K562 (cell line): ENCODE results near the gene LRRC15. TPM values are rescaled to one million over a fixed set of nuclear protein-coding genes. Genes with fewer than 3 reads are reported as not detected.
A peak's percentile ranks its signal among the peaks of the same experiment; 100 is the strongest.

Experiments
- BMI1 ChIP-seq: fragments of 150-350 bp; IDR thresholded peaks from 2 replicates; pipeline ENCODE4 v1.6.1; 2014; ENCODE audit warnings: low read length
- BRD9 ChIP-seq: fragments of 450-650 bp; IDR thresholded peaks from 2 replicates; pipeline ENCODE4 v1.6.1; 2018; ENCODE audit warnings: low read depth; ENCODE audit not compliant: partially characterized antibody
- CHCHD3 ChIP-seq: fragments of 250-450 bp; sonication (Bioruptor Pico); IDR thresholded peaks from 2 replicates; pipeline ENCODE4 v2.1.2; 2022; ENCODE audit warnings: mild to moderate bottlenecking
- ELF2 ChIP-seq: fragments of 250-450 bp; sonication (Bioruptor Pico); IDR thresholded peaks from 2 replicates; pipeline ENCODE4 v1.5.0; 2021; ENCODE audit warnings: mild to moderate bottlenecking
- EP300 ChIP-seq: IDR thresholded peaks from 2 replicates; pipeline ENCODE4 v1.6.1; 2012; ENCODE audit warnings: low read length, improper control_type of control experiment
- EP400 ChIP-seq: fragments of 450-650 bp; IDR thresholded peaks from 2 replicates; pipeline ENCODE4 v1.6.1; 2017; ENCODE audit warnings: antibody characterized with exemption, mild to moderate bottlenecking, moderate library complexity
- NR2C2 ChIP-seq, 2 experiments: fragments of 200-800 bp in 1 of 2; sonication (Bioruptor generic) in 1 of 2; sonication (generic) in 1 of 2; formaldehyde crosslinking in 1 of 2; IDR thresholded peaks; 2 replicates each; pipeline versions ENCODE4 v1.6.1 to v1.8.0; 2016 to 2022; ENCODE audit warnings: mild to moderate bottlenecking in 1 of 2, missing compliant biosample characterization in 1 of 2, missing genetic modification characterization in 1 of 2, missing genetic modification reagents in 1 of 2
- PRPF4 ChIP-seq: fragments of 200-400 bp; formaldehyde crosslinking; IDR thresholded peaks from one replicate; pipeline ENCODE4 v1.6.1; 2017; ENCODE audit warnings: low read length, low read depth, mild to moderate bottlenecking; ENCODE audit not compliant: insufficient read depth, poor library complexity, severe bottlenecking
- SMARCC2 ChIP-seq: fragments of 450-650 bp; IDR thresholded peaks from 2 replicates; pipeline ENCODE4 v1.6.1; 2017; ENCODE audit warnings: antibody characterized with exemption, moderate library complexity, mild to moderate bottlenecking, low read depth
- SP1 ChIP-seq: sonication (generic); formaldehyde crosslinking; IDR thresholded peaks from 2 replicates; pipeline ENCODE4 v1.8.1; 2022; ENCODE audit warnings: mild to moderate bottlenecking, missing genetic modification reagents
- SRSF7 ChIP-seq: fragments of 200-400 bp; formaldehyde crosslinking; optimal IDR thresholded peaks from 2 replicates; pipeline ENCODE3; 2017; ENCODE audit warnings: mild to moderate bottlenecking, low read depth, low read length
- TAF7 ChIP-seq: fragments of 450-650 bp; IDR thresholded peaks from 2 replicates; pipeline ENCODE4 v1.6.1; 2016; ENCODE audit warnings: missing genetic modification characterization, missing compliant biosample characterization
- TFAM ChIP-seq: fragments of 250-450 bp; sonication (Bioruptor Pico); conservative IDR thresholded peaks from 2 replicates; pipeline ENCODE4 v1.5.0; 2021; ENCODE audit warnings: mild to moderate bottlenecking, moderate library complexity
- TFE3 ChIP-seq: fragments of 450-650 bp; formaldehyde crosslinking; IDR thresholded peaks from 2 replicates; pipeline ENCODE4 v1.4.0; 2020; ENCODE audit warnings: mild to moderate bottlenecking, mixed read lengths
- TSHZ1 ChIP-seq: fragments of 250-450 bp; sonication (Bioruptor Pico); IDR thresholded peaks from 2 replicates; pipeline ENCODE4 v1.4.0; 2020; ENCODE audit warnings: mild to moderate bottlenecking, moderate library complexity
- ZBTB43 ChIP-seq: sonication (generic); formaldehyde crosslinking; IDR thresholded peaks from 2 replicates; pipeline ENCODE4 v1.8.0; 2023; ENCODE audit warnings: mild to moderate bottlenecking, missing genetic modification reagents
- ZKSCAN8 ChIP-seq: fragments of 200-800 bp; sonication (Bioruptor generic); IDR thresholded peaks from 2 replicates; pipeline ENCODE4 v1.6.1; 2016; ENCODE audit warnings: missing genetic modification characterization, missing compliant biosample characterization
- ZNF165 ChIP-seq: fragments of 250-450 bp; sonication (Bioruptor Pico); IDR thresholded peaks from 2 replicates; pipeline ENCODE4 v1.4.0; 2020; ENCODE audit warnings: borderline replicate concordance
- ZNF174 ChIP-seq: fragments of 250-450 bp; sonication (Bioruptor Pico); IDR thresholded peaks from 2 replicates; pipeline ENCODE4 v1.4.0; 2020; ENCODE audit warnings: mild to moderate bottlenecking
- ZNF644 ChIP-seq: fragments of 200-800 bp; sonication (Bioruptor generic); IDR thresholded peaks from 2 replicates; pipeline ENCODE4 v1.6.1; 2016; ENCODE audit warnings: low read depth, missing genetic modification characterization, missing compliant biosample characterization
- polyA plus RNA-seq, 8 experiments: library from polyadenylated mRNA; depleted of rRNA in 4 of 8; stranded (reverse) in 5 of 8; unstranded in 3 of 8; fragments of >200 nt; fragmentation: Nextera tagmentation in 2 of 8; fragmentation: Illumina TruSeq in 1 of 8; extraction: Ambion mirVana in 2 of 8; extraction: Trizol in 1 of 8; gene quantifications; 2 replicates each; pipeline versions ENCODE4 v1.2.1 to v1.2.3, GENCODE V29; 2011 to 2014; ENCODE audit warnings: inconsistent platforms in 1 of 8, missing spikeins in 1 of 8
- total RNA-seq, 7 experiments: library from RNA; depleted of rRNA in 6 of 7; stranded (reverse); fragments of >200 nt in 6 of 7; fragmentation: Illumina TruSeq in 2 of 7; extraction: Trizol in 2 of 7; gene quantifications; 2 replicates each; pipeline versions ENCODE4 v1.2.1 to v1.2.3, GENCODE V29; 2011 to 2021; ENCODE audit warnings: low replicate concordance in 1 of 7
- TF ChIP-seq, protein P1 (sequence below): sonication (generic); formaldehyde crosslinking; IDR thresholded peaks from 2 replicates; pipeline ENCODE4 v1.8.1; 2023; ENCODE audit warnings: mild to moderate bottlenecking, missing genetic modification reagents

The LRRC15 gene
- total and polyA plus RNA-seq, 9 of the 15 experiments (the other 6 are each of a cell fraction or from before 2014, with no cell fraction given) = not detected

DNA sequence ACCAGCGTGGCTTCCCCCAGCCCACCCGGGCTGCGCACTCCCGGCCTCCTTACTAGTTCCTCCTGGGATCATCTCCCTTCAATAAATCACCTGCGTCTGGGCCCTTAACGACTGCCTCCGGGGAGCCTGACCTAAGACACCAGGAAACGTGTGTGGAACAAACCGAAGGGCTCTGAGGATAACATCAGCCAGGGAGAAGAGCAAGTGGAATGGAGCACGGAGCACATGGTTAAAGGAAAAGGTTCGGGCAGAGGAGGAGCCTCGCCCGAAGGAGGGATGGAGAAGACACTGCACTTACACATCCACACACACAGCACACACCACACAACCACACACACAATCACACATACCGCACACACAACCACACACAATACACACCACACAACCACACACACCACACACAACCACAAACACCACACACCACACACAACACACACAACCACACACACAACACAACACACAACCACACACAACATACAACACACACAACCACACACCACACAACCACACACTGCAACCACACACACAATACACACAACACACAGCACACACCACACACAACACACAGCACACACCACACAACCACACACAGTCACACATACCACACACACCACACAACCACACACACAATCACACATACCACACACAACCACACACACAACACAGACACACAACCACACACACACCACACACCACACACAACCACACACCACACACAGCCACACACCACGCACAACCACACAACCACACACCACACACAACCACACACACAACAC lies 43.2 kb downstream of the LRRC15 start (continued):
- TF ChIP-seq EP300 (no peak), SMARCC2 (no peak), PRPF4 (no peak), SRSF7 (no peak), TSHZ1 (CRISPR knock-in tag) (no peak), TFE3 (no peak), TAF7 (no peak), NR2C2 (CRISPR knock-in tag; IDR thresholded peaks at IDR 0.05) (no peak), NR2C2 (tag; IDR thresholded peaks at IDR 0.05) (no peak), BMI1 (no peak), ZNF165 (no peak), CHCHD3 (CRISPR knock-in tag) (no peak), EP400 (peak; percentile 25; the same call in 1 of the 2 replicates), ZNF644 (tag) (no peak), ZBTB43 (CRISPR knock-in tag) (no peak), BRD9 (no peak), SP1 (CRISPR knock-in tag) (peak; percentile 66; the same call in 1 of the 2 replicates), ZKSCAN8 (CRISPR knock-in tag) (no peak), ELF2 (no peak), ZNF174 (no peak), TFAM (CRISPR knock-in tag) (no peak)
- TF ChIP-seq, protein P1, sequence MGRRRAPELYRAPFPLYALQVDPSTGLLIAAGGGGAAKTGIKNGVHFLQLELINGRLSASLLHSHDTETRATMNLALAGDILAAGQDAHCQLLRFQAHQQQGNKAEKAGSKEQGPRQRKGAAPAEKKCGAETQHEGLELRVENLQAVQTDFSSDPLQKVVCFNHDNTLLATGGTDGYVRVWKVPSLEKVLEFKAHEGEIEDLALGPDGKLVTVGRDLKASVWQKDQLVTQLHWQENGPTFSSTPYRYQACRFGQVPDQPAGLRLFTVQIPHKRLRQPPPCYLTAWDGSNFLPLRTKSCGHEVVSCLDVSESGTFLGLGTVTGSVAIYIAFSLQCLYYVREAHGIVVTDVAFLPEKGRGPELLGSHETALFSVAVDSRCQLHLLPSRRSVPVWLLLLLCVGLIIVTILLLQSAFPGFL (CRISPR knock-in tag) = no peak
